Measurements from ENCODE around the gene FLOT1.
A peak's percentile ranks its signal among the peaks of the same experiment; 100 is the strongest.

FLOT1 gene

DNA sequence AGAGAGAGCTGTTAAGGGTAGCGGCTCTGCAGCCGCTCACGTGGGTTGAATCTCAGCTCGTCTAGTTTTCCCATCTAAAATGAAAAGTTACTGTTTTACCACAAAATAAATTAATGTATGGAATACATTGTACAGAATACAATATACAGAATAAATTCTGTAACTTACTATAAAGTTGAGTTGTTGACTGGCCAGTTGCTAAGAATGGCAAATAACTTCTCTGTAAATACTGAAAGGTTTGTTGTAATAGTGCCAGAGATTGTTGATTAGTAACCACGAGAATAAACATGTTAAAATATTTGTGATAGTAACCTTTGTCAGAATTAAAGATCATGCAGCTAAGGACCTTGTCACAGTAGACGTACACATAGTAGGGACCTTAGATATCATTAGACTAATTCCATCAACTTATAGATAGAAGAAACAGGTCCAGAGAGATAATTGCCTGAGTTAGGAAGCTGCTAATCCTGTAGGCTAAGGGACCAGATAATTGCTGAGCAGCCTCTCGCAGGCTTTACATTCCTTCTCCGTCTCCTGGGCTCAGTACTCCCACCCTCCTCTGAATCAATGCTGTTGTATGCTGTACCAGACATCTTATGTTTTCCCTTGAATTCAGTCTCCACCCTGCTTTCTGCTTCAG lies 51.2 kb downstream of the FLOT1 start:
- no peak for DNase-seq

DNA sequence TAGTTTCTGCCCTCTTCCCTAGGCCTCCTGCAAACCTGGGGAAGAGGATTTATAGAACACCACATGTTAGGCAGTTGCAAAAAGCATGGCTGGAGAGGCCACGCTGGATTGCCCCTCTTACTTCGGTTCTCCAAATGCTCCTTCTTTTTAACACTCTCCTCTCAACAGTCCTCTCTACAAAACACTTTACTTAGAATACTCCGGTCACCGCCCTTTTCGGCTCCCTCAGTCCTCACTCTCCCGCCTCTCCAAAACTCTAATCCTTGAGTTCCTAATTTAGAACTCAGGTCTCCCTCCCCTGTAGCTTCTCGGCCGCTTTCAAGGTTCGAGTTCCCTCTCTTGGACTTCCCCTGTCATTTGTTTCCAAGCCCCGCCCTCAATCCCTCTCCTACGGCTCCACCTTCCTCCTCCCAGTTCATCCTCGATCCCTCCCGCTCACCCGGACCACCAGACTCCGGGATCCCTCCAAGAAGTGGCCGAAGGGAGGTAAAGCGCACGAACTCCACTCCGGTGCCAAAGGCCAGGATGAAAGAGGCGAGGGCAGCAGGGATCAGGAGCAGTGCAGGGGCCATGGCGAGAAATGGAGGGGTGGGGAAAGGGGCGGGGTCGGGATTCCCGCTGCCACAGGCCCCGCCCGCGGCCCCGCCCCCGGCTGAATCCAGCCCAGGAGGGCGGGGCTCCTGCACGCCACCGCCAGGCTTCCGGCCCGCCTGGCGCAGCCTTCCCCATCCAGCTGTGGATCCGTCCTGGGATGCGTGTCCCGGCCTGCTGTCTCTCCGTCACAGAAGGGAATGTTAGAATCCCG lies 51.9 kb downstream of the FLOT1 start, which contains the start of gene NRM:
Gene NRM (minus strand): TSS at position 582 of the 805 bp plus-strand sequence. CDS start 10 bp downstream, at position 572.
- peak; percentile 84 for DNase-seq

- no peak for DNase-seq
These were observed 52.5 kb downstream of the FLOT1 start for GRCh38 chr6:30689985-30690384.

GRCh38 chr6:30689022-30689865 lies 53.2 kb downstream of the FLOT1 start:
- no peak for DNase-seq

DNA sequence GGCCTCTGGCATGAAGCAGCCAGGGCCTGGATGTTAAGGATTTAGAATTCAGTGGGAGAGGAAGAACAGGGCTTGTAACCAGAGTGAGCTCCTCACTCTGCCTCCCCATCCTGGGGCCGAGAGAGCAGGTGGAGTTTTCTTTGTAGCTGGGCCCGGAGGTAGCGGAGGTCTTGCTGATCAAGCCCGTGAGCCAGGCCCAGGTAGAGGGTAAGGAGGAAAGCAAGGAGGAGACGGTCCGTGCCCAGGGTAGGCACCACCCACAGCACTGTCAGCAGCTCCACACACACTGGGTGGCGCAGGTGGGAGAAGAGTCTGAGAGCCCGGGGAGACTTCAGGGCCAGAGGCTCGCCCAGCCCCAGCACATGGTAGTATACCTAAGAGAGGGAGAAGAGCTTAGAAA lies 53.9 kb downstream of the FLOT1 start:
- DNase-seq = no peak

GRCh38 chr6:30687659-30688431 lies 54.6 kb downstream of the FLOT1 start:
- DNase-seq = peak; percentile 52

GRCh38 chr6:30686908-30687658 lies 55.4 kb downstream of the FLOT1 start:
- DNase-seq = peak; percentile 98

GRCh38 chr6:30686009-30686907 lies 56.2 kb downstream of the FLOT1 start, which contains the start of gene PPP1R18:
PPP1R18 (minus strand) TSS chr6:30686645; CDS start chr6:30686018, 627 bp downstream.
- DNase-seq = peak; percentile 75

DNA sequence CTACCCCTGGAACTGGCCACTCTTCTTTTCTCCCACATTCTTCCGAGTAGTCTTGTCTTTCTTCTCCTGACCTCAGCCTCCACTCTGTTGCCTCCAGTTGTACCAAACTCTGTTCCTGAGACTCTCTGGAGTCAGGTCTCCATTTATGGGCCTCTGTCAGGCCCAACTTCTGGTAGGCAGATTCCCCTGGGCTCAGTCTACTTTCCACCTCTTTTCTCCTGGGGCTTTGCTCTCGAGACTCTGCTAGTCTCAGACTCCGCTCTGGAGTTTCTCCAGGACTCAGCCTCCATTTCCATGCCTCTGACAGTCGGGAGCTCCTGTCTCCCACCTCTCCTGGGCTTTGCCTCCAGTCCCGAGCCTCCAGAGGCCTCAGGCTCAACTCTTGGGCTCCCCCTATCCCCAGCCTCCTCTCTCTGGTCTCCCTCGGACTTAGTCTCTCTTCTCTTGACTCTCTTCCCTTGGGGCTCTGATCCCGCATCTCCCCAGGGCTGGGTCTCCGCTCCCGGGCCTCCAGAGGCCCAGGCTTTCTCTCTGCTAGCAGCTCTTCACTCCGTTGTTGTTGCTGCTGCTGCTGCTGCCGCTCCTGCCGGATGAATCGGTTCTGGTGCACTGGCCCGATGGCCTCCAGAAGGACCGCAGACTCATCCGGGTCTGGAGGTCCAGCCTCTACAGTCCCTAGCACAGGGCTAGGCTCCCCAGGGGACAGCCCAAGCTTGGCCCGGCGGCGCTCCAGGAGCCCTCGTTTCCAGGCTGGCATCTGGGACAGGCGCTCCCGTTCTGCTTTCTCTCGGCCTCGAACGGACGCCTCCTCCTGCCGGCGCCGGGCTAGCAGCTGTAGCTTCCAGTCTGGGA lies 57.1 kb downstream of the FLOT1 start:
- DNase-seq = peak; percentile 43

- DNase-seq = peak; percentile 58
These were observed 57.9 kb downstream of the FLOT1 start for GRCh38 chr6:30684386-30685156.

- no peak for DNase-seq
These were observed 58.5 kb downstream of the FLOT1 start for GRCh38 chr6:30683980-30684338.

GRCh38 chr6:30683183-30683979 lies 59.1 kb downstream of the FLOT1 start:
- no peak for DNase-seq

DNA sequence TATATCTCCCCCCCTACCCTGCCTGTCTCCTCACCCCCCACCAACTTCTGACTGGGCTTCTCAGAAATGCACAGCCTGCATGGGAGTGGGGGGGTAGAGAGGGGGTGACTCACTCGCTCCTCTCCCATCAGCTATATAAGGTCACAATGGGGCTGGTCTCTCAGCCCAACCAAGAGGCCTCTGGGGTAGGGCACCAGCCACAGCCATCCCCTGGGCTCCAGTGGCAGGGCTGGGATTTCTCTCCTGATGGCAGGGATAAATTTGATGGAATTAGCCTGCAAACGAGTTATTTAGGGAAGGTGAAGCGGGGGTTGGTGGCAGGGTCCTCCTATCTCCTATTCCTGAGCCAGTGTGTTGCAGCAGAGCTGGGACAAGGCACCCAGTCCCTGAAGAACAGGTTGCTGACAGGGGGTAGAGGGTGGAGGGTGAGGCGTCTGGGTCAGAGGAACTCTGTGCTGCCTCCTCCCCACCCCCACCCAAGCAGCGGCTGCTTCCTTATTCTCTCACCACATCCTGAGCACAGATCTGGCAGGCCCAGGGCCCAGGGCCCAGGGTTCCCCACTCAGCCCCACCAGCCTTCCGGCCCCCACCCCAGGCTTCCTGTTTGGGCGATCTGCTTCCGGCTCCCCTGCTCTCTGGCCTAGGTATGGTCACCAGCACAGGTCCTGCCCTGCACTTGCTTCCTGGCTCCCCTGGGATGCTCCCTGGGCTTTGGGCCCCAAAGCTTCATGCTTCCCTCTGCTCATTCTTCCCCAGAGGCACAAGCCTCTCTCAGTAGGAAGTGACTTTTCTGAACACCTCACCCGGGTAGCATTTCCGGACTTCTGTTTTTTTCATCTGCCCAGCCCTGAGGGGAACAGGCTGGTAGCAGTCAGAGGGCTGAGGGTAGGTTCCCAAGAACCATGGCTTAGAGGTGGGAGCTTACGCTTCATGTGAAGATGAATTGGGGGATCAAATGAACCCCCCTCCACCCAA lies 60.1 kb downstream of the FLOT1 start:
- DNase-seq = peak; percentile 96

GRCh38 chr6:30681766-30682142 lies 60.7 kb downstream of the FLOT1 start:
- no peak for DNase-seq

DNA sequence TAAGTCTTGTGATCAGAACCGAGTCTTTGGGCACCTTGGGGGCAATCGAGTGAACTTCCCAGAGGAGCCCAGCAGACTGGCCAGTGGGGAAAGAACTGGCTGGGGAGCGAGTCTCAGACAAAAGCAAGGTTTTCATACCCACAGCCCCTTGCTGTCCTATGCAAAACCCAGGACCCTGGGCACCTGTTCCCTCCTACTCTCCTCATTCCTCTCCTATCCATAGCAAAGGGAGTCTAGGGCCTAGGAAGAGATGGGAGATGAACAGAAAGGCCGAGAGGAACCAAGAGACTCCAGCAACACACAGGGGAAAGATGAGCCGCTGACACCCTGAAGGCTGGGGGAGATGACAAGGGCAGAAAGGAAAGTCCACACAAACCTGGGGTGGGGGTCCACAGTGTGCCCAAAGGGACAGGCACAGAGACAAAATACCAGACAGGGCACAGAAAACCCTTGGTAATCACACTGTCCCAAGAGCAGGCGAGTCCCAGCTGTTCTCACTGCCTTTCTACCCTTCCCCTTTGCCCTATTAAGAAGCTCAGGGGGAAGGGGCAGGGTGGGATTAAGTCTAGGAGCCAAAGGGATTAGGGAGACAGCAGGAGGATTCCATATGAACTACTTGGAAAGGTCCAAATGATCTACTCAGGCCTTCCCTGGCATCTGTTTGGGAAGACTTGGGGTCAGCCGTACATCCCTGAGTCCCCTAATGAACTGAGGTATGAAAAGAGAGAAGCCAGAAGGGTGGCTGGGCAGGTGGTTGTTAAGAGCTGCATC lies 62.5 kb downstream of the FLOT1 start:
- DNase-seq = no peak

Measured in fibroblast of skin of right biceps (primary cell).